ENCODE data around the gene SUB1.
"Not testable (repeated sequence)": the region's sequence is repeated elsewhere in the genome, so short reads cannot be mapped to it uniquely, and the experiment has no call there.

SUB1 gene

GRCh38 chr5:32601623-32602295 is 16.4 kb downstream of the SUB1 start:
- DNase-seq = no peak

- DNase-seq = no peak
Observed at GRCh38 chr5:32602906-32603305, 17.5 kb downstream of the SUB1 start.

- DNase-seq = no peak
Observed at GRCh38 chr5:32604800-32605765, 19.7 kb downstream of the SUB1 start.

GRCh38 chr5:32605766-32606152 is 20.4 kb downstream of the SUB1 start:
- DNase-seq = no peak

- DNase-seq = no peak
Observed at GRCh38 chr5:32612134-32612888, 27.0 kb downstream of the SUB1 start.

- DNase-seq = peak; percentile 83
Observed at GRCh38 chr5:32613050-32613672, 27.8 kb downstream of the SUB1 start.

GRCh38 chr5:32615236-32615635 is 29.9 kb downstream of the SUB1 start:
- DNase-seq = no peak

GRCh38 chr5:32618962-32619361 is 33.6 kb downstream of the SUB1 start:
- DNase-seq = no peak

- DNase-seq = no peak
Observed at GRCh38 chr5:32621256-32621655, 35.9 kb downstream of the SUB1 start.

- no peak for DNase-seq
Observed at GRCh38 chr5:32625106-32625505, 39.7 kb downstream of the SUB1 start.

GRCh38 chr5:32625547-32625946 is 40.2 kb downstream of the SUB1 start:
- DNase-seq = no peak

- DNase-seq = no peak
Observed at GRCh38 chr5:32627219-32627870, 42.0 kb downstream of the SUB1 start.

GRCh38 chr5:32628049-32628844 is 42.9 kb downstream of the SUB1 start:
- DNase-seq = no peak

GRCh38 chr5:32630867-32631491 is 45.6 kb downstream of the SUB1 start:
- DNase-seq = no peak

GRCh38 chr5:32633017-32633416 is 47.7 kb downstream of the SUB1 start:
- not testable (repeated sequence) for DNase-seq

- no peak for DNase-seq
Observed at GRCh38 chr5:32638309-32638708, 53.0 kb downstream of the SUB1 start.

GRCh38 chr5:32639943-32640342 is 54.6 kb downstream of the SUB1 start:
- no peak for DNase-seq

GRCh38 chr5:32642276-32643002 is 57.1 kb downstream of the SUB1 start:
- DNase-seq = no peak

GRCh38 chr5:32645246-32645645 is 59.9 kb downstream of the SUB1 start:
- no peak for DNase-seq

Measured in T-helper 9 cell (primary cell).